Sigmoid colon (tissue), 4 donors: Measurements from ENCODE around the gene SYNDIG1.

Experiments
- EP300 ChIP-seq, 4 donors: sonication (generic); formaldehyde crosslinking; IDR thresholded peaks; one replicate each; pipeline ENCODE4 v1.6.1; 2017; ENCODE audit warnings: antibody characterized with exemption in 4 of 4
- POLR2AphosphoS5 ChIP-seq, 4 donors: sonication (generic); formaldehyde crosslinking; IDR thresholded peaks; one replicate each; pipeline ENCODE4 v1.6.1; 2017; ENCODE audit warnings: antibody characterized with exemption in 4 of 4
- TF ChIP-seq, protein P1 (sequence below), 4 experiments: fragments of 450-650 bp in 3 of 4; fragments of 200-600 bp in 1 of 4; IDR thresholded peaks; one replicate each; pipeline ENCODE4 v1.5.1; 2016 to 2019; ENCODE audit warnings: antibody characterized with exemption in 4 of 4, mild to moderate bottlenecking in 3 of 4, moderate library complexity in 2 of 4

- TF ChIP-seq, protein P1, sequence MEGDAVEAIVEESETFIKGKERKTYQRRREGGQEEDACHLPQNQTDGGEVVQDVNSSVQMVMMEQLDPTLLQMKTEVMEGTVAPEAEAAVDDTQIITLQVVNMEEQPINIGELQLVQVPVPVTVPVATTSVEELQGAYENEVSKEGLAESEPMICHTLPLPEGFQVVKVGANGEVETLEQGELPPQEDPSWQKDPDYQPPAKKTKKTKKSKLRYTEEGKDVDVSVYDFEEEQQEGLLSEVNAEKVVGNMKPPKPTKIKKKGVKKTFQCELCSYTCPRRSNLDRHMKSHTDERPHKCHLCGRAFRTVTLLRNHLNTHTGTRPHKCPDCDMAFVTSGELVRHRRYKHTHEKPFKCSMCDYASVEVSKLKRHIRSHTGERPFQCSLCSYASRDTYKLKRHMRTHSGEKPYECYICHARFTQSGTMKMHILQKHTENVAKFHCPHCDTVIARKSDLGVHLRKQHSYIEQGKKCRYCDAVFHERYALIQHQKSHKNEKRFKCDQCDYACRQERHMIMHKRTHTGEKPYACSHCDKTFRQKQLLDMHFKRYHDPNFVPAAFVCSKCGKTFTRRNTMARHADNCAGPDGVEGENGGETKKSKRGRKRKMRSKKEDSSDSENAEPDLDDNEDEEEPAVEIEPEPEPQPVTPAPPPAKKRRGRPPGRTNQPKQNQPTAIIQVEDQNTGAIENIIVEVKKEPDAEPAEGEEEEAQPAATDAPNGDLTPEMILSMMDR (IDR thresholded peaks at IDR 0.05) = no peak
- TF ChIP-seq POLR2AphosphoS5 (IDR thresholded peaks at IDR 0.05) (no peak), EP300 (IDR thresholded peaks at IDR 0.05) (no peak)
Observed at GRCh38 chr20:24651171-24651975, 181.9 kb downstream of the SYNDIG1 start.
